Activated CD4-positive, alpha-beta T cell treated with anti-CD3 and anti-CD28 coated beads, Interleukin-2, amount 10 ng/mL, durations not matched to agents 7 days and 5 days (primary cell): ENCODE measurements around the gene NCAM1. TPM values are rescaled to one million over a fixed set of nuclear protein-coding genes. Genes with fewer than 3 reads are reported as not detected.

Source experiments
- CTCF ChIA-PET: fragments of 350-600 bp; sonication (Branson Sonifier 250); formaldehyde crosslinking; loops from one replicate; lab custom pipeline; 2021; ENCODE audit warnings: antibody characterized with exemption; lab: Charles Lee
- POLR2A ChIA-PET: fragments of 350-600 bp; sonication (Branson Sonifier 250); formaldehyde crosslinking; loops from one replicate; lab custom pipeline; 2021; ENCODE audit warnings: antibody characterized with exemption; lab: Charles Lee
- DNase-seq: peaks from one replicate; pipeline ENCODE4 v3.0.0-alpha.2; 2020
- H3K27ac Mint-ChIP-seq: one replicate; pipeline ENCODE4 v1.8.0; 2021; ENCODE audit warnings: mild to moderate bottlenecking, moderate library complexity, mixed read lengths
- H3K27me3 Mint-ChIP-seq: one replicate; pipeline ENCODE4 v1.8.0; 2021; ENCODE audit warnings: mixed read lengths
- H3K36me3 Mint-ChIP-seq: one replicate; pipeline ENCODE4 v1.8.0; 2021; ENCODE audit warnings: low read depth, mixed read lengths
- H3K4me1 Mint-ChIP-seq: one replicate; pipeline ENCODE4 v1.8.0; 2021; ENCODE audit warnings: mixed read lengths
- H3K4me3 Mint-ChIP-seq: one replicate; pipeline ENCODE4 v1.8.0; 2021; ENCODE audit warnings: mild to moderate bottlenecking, moderate library complexity, mixed read lengths
- H3K9me3 Mint-ChIP-seq: one replicate; pipeline ENCODE4 v1.8.0; 2021; ENCODE audit warnings: mixed read lengths
- total RNA-seq, 2 experiments: library from RNA; stranded (reverse); gene quantifications; one replicate each; pipeline ENCODE4 v1.2.3, GENCODE V29; 2021

The NCAM1 gene
- total RNA-seq, 2 experiments from 2014 or later = 0.15 to 0.42 TPM

- H3K27me3 Mint-ChIP-seq = peaks cover 3% of the 10 kb centered on the region
- H3K4me1 Mint-ChIP-seq = no peaks in the 10 kb centered on the region
- no peak overlapping the region for H3K27ac Mint-ChIP-seq
- no peaks in the 10 kb centered on the region for H3K36me3 Mint-ChIP-seq
- ChIA-PET CTCF (no interaction called here), POLR2A (no interaction called here)
- no peak overlapping the region for H3K4me3 Mint-ChIP-seq
- DNase-seq = no peak
- H3K9me3 Mint-ChIP-seq = no peaks in the 10 kb centered on the region
Observed at GRCh38 chr11:113162592-113162962, 201.4 kb downstream of the NCAM1 start.

GRCh38 chr11:113163291-113164030, 202.2 kb downstream of the NCAM1 start:
- Mint-ChIP-seq H3K27me3 (peaks cover under 1% of the 10 kb centered on the region), H3K27ac (no peak overlapping the region), H3K4me3 (no peak overlapping the region), H3K36me3 (no peaks in the 10 kb centered on the region), H3K4me1 (no peaks in the 10 kb centered on the region), H3K9me3 (no peaks in the 10 kb centered on the region)
- ChIA-PET POLR2A (no interaction called here), CTCF (no interaction called here)
- DNase-seq = no peak

- Mint-ChIP-seq H3K4me1 (no peaks in the 10 kb centered on the region), H3K36me3 (no peaks in the 10 kb centered on the region), H3K4me3 (no peak overlapping the region), H3K27ac (no peak overlapping the region), H3K9me3 (no peaks in the 10 kb centered on the region), H3K27me3 (no peaks in the 10 kb centered on the region)
- ChIA-PET POLR2A (no interaction called here), CTCF (no interaction called here)
- DNase-seq = no peak
Observed at GRCh38 chr11:113166280-113166679, 205.1 kb downstream of the NCAM1 start.

GRCh38 chr11:113167599-113167998, 206.4 kb downstream of the NCAM1 start:
- Mint-ChIP-seq H3K27ac (no peak overlapping the region), H3K36me3 (no peaks in the 10 kb centered on the region), H3K27me3 (peaks cover 5% of the 10 kb centered on the region), H3K4me3 (no peak overlapping the region), H3K9me3 (no peaks in the 10 kb centered on the region), H3K4me1 (no peaks in the 10 kb centered on the region)
- ChIA-PET CTCF (no interaction called here), POLR2A (no interaction called here)
- no peak for DNase-seq

GRCh38 chr11:113168354-113169342, 207.4 kb downstream of the NCAM1 start:
- POLR2A ChIA-PET = no interaction called here
- DNase-seq = no peak
- Mint-ChIP-seq H3K4me1 (no peaks in the 10 kb centered on the region), H3K4me3 (no peak overlapping the region), H3K27me3 (peaks cover 5% of the 10 kb centered on the region), H3K27ac (no peak overlapping the region), H3K9me3 (no peaks in the 10 kb centered on the region), H3K36me3 (no peaks in the 10 kb centered on the region)
- CTCF ChIA-PET = interaction anchor here (0.6 kb wide), 1 partner anchor 80 kb away, joined by 4 read pairs; no protein-coding TSS in a partner anchor

- POLR2A ChIA-PET = no interaction called here
- H3K36me3 Mint-ChIP-seq = no peaks in the 10 kb centered on the region
- no peak for DNase-seq
Observed at GRCh38 chr11:113172382-113172951, 211.2 kb downstream of the NCAM1 start.

GRCh38 chr11:113173126-113173525, 211.9 kb downstream of the NCAM1 start:
- no peaks in the 10 kb centered on the region for H3K36me3 Mint-ChIP-seq
- ChIA-PET CTCF (no interaction called here), POLR2A (no interaction called here)
- no peaks in the 10 kb centered on the region for H3K9me3 Mint-ChIP-seq
- peaks cover 7% of the 10 kb centered on the region for H3K27me3 Mint-ChIP-seq
- H3K4me3 Mint-ChIP-seq = no peak overlapping the region
- DNase-seq = no peak
- H3K27ac Mint-ChIP-seq = no peak overlapping the region
- no peaks in the 10 kb centered on the region for H3K4me1 Mint-ChIP-seq

More at GRCh38 chr11:113172382-113172951, 211.2 kb downstream of the NCAM1 start:
- H3K27me3 Mint-ChIP-seq = peaks cover 7% of the 10 kb centered on the region
- CTCF ChIA-PET = no interaction called here
- no peaks in the 10 kb centered on the region for H3K9me3 Mint-ChIP-seq
- H3K27ac Mint-ChIP-seq = no peak overlapping the region
- H3K4me3 Mint-ChIP-seq = no peak overlapping the region
- no peaks in the 10 kb centered on the region for H3K4me1 Mint-ChIP-seq

- no peak overlapping the region for H3K27ac Mint-ChIP-seq
- no peaks in the 10 kb centered on the region for H3K4me1 Mint-ChIP-seq
- POLR2A ChIA-PET = no interaction called here
- H3K9me3 Mint-ChIP-seq = no peaks in the 10 kb centered on the region
- no peaks in the 10 kb centered on the region for H3K36me3 Mint-ChIP-seq
- CTCF ChIA-PET = no interaction called here
- H3K4me3 Mint-ChIP-seq = no peak overlapping the region
- no peak for DNase-seq
- peaks cover 7% of the 10 kb centered on the region for H3K27me3 Mint-ChIP-seq
Observed at GRCh38 chr11:113174882-113175281, 213.7 kb downstream of the NCAM1 start.

GRCh38 chr11:113176599-113177360, 215.6 kb downstream of the NCAM1 start:
- ChIA-PET POLR2A (no interaction called here), CTCF (no interaction called here)
- no peaks in the 10 kb centered on the region for H3K9me3 Mint-ChIP-seq
- H3K36me3 Mint-ChIP-seq = no peaks in the 10 kb centered on the region
- H3K4me1 Mint-ChIP-seq = no peaks in the 10 kb centered on the region
- H3K27ac Mint-ChIP-seq = no peak overlapping the region
- no peak for DNase-seq
- H3K4me3 Mint-ChIP-seq = no peak overlapping the region
- peaks cover 7% of the 10 kb centered on the region for H3K27me3 Mint-ChIP-seq

GRCh38 chr11:113177671-113178070, 216.5 kb downstream of the NCAM1 start:
- H3K27me3 Mint-ChIP-seq = peaks cover 2% of the 10 kb centered on the region
- POLR2A ChIA-PET = no interaction called here
- H3K9me3 Mint-ChIP-seq = no peaks in the 10 kb centered on the region
- H3K27ac Mint-ChIP-seq = no peak overlapping the region
- H3K4me1 Mint-ChIP-seq = no peaks in the 10 kb centered on the region
- no peaks in the 10 kb centered on the region for H3K36me3 Mint-ChIP-seq
- H3K4me3 Mint-ChIP-seq = no peak overlapping the region
- CTCF ChIA-PET = no interaction called here
- DNase-seq = no peak

GRCh38 chr11:113178381-113179070, 217.3 kb downstream of the NCAM1 start:
- Mint-ChIP-seq H3K27me3 (peaks cover 2% of the 10 kb centered on the region), H3K4me3 (no peak overlapping the region), H3K4me1 (no peaks in the 10 kb centered on the region), H3K9me3 (no peaks in the 10 kb centered on the region), H3K27ac (no peak overlapping the region), H3K36me3 (no peaks in the 10 kb centered on the region)
- ChIA-PET CTCF (no interaction called here), POLR2A (no interaction called here)
- DNase-seq = no peak

- no peaks in the 10 kb centered on the region for H3K4me1 Mint-ChIP-seq
- no peak overlapping the region for H3K4me3 Mint-ChIP-seq
- H3K27me3 Mint-ChIP-seq = no peaks in the 10 kb centered on the region
- POLR2A ChIA-PET = no interaction called here
- CTCF ChIA-PET = no interaction called here
- H3K36me3 Mint-ChIP-seq = no peaks in the 10 kb centered on the region
- H3K9me3 Mint-ChIP-seq = no peaks in the 10 kb centered on the region
- DNase-seq = no peak
- H3K27ac Mint-ChIP-seq = no peak overlapping the region
Observed at GRCh38 chr11:113179181-113179704, 218.0 kb downstream of the NCAM1 start.
